ENCODE results near the gene MEX3A.

DNA sequence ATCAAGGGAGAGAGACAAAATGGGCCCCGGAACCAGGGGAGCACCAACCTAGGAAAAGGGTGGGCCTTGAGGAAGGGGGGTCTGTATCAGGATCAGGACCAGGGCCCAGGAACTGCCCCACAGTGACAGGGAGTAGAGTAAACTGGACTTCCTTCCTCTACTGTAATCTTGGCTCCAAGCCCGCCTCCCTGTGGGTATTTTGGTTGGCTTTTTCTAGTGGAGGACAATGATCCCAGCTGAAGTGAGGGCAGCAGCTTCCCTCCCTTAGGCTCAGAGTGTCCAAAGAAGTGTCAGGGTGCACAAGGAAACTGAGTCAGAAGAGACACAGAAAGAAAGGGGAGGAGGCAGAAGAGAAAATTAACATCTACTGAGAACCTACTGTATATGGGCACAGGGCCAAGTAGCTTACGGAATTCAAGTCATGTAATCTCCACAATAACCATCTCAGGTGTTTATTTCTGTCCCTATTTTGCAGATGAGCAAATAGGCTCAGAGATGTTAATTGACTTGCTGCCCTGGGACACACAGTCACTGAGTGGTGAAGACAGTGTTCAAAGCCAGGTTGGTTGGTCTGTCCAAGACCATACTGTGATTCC, 33.5 kb downstream of the MEX3A start:
- TF ChIP-seq, protein P1, sequence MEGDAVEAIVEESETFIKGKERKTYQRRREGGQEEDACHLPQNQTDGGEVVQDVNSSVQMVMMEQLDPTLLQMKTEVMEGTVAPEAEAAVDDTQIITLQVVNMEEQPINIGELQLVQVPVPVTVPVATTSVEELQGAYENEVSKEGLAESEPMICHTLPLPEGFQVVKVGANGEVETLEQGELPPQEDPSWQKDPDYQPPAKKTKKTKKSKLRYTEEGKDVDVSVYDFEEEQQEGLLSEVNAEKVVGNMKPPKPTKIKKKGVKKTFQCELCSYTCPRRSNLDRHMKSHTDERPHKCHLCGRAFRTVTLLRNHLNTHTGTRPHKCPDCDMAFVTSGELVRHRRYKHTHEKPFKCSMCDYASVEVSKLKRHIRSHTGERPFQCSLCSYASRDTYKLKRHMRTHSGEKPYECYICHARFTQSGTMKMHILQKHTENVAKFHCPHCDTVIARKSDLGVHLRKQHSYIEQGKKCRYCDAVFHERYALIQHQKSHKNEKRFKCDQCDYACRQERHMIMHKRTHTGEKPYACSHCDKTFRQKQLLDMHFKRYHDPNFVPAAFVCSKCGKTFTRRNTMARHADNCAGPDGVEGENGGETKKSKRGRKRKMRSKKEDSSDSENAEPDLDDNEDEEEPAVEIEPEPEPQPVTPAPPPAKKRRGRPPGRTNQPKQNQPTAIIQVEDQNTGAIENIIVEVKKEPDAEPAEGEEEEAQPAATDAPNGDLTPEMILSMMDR (IDR thresholded peaks at IDR 0.05): no peak
- TF ChIP-seq POLR2A (IDR thresholded peaks at IDR 0.05) (no peak), POLR2AphosphoS5 (IDR thresholded peaks at IDR 0.05) (no peak)

All from prostate gland (tissue), 2 donors.